HCT116 (cell line): ENCODE measurements around the gene NNT.

Source experiments
- ATF3 ChIP-seq: IDR thresholded peaks from 2 replicates; pipeline ENCODE4 v1.6.1; 2012
- CTCF ChIP-seq, 3 experiments: fragments of 200-600 bp in 1 of 3; sonication (generic) in 1 of 3; IDR thresholded peaks in 2 of 3; conservative IDR thresholded peaks in 1 of 3; 2 replicates each; pipeline ENCODE4 v1.5.1; 2012 to 2017; ENCODE audit warnings: low read depth in 2 of 3, low read length in 2 of 3, antibody characterized with exemption in 1 of 3, borderline replicate concordance in 1 of 3, control low read depth in 1 of 3, mild to moderate bottlenecking in 1 of 3, mixed read lengths in 1 of 3, mixed run types in 1 of 3, moderate library complexity in 1 of 3; ENCODE audit not compliant: insufficient read depth in 1 of 3
- POLR2A ChIP-seq: IDR thresholded peaks from 2 replicates; pipeline ENCODE4 v1.7.0; 2011; ENCODE audit warnings: borderline replicate concordance; ENCODE audit not compliant: insufficient read depth, insufficient read length; ENCODE audit errors: extremely low read depth
- POLR2AphosphoS5 ChIP-seq: IDR thresholded peaks from 2 replicates; pipeline ENCODE4 v1.6.1; 2011; ENCODE audit warnings: mild to moderate bottlenecking, low read depth, low read length, moderate library complexity
- RAD21 ChIP-seq: IDR thresholded peaks from 2 replicates; pipeline ENCODE4 v1.6.1; 2012; ENCODE audit warnings: low read depth, mild to moderate bottlenecking
- SP1 ChIP-seq: IDR thresholded peaks from 2 replicates; pipeline ENCODE4 v1.6.1; 2012; ENCODE audit warnings: low read depth
- YY1 ChIP-seq: IDR thresholded peaks from 2 replicates; pipeline ENCODE4 v1.6.1; 2011; ENCODE audit warnings: low read length, low read depth, moderate library complexity, mild to moderate bottlenecking; ENCODE audit not compliant: insufficient replicate concordance; ENCODE audit errors: extremely low read depth
- TF ChIP-seq, protein P1 (sequence below): IDR thresholded peaks from 2 replicates; pipeline ENCODE4 v1.6.1; 2012

DNA sequence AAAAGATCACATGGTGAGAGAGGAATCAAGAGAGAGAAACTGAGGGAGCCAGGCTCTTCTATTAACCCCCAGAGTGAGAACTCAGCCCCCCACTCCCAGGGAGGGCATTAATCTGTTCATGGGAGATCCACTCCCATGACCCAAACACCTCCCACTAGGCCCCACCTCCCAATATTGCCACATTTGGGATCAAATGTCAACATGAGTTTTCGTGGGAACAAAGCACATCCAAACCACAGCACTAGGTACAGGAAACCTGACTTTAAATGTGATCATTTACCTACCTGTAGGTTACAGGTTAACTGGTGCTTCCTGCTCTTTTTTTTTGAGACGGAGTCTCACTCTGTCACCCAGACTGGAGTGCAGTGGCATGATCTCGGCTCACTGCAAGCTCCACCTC lies 16.9 kb downstream of the NNT start:
- TF ChIP-seq POLR2A (no peak), ATF3 (no peak), SP1 (no peak), CTCF (IDR thresholded peaks at IDR 0.05 in 2 of 3, conservative IDR thresholded peaks at IDR 0.05 in 1 of 3; ENCODE audit: borderline replicate concordance in 1 of 3, insufficient read depth in 1 of 3, low read depth in 2 of 3, low read length in 2 of 3) (no peak), RAD21 (no peak), POLR2AphosphoS5 (no peak), YY1 (no peak)
- TF ChIP-seq, protein P1, sequence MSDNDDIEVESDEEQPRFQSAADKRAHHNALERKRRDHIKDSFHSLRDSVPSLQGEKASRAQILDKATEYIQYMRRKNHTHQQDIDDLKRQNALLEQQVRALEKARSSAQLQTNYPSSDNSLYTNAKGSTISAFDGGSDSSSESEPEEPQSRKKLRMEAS: no peak
